ENCODE results near the gene SH3RF1.

The SH3RF1 gene

DNA sequence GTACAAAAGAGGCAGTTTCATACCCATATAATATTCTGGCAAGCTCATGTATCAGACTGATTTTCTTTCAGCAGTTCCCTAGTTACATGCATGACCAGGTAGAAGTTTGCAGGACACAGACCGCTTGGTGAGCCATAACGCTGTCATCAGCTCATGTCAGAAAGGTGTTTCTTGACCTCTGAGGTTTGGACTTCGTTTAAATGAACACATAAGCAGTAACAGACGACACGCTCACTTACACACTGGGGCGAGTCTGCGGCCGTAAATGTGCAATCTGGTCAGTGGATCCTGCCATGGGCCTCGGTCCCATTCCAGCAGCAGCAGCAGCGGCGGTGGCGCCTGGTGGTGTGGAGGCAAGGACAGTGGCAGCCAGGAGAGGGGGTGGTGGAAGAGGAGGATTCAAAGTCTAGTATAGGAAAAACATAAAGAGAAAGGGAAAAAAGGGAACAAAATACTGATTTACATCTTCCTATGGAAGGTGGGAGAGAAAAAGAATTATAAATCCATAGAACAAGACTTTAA lies 148.8 kb downstream of the SH3RF1 start:
- ATAC-seq (ENCODE audit: insufficient read depth, low read depth) (no peak), DNase-seq (no peak)
- no peaks in the 10 kb centered on the region for H4K20me1 ChIP-seq (ENCODE audit: insufficient read depth, low read length)
- no peak overlapping the region for H3K27ac ChIP-seq (ENCODE audit: low read length)
- no peak for TF ChIP-seq EZH2 (IDR thresholded peaks at IDR 0.05; ENCODE audit: borderline replicate concordance, low read depth, low read length, severe bottlenecking)
- TF ChIP-seq, protein P1, sequence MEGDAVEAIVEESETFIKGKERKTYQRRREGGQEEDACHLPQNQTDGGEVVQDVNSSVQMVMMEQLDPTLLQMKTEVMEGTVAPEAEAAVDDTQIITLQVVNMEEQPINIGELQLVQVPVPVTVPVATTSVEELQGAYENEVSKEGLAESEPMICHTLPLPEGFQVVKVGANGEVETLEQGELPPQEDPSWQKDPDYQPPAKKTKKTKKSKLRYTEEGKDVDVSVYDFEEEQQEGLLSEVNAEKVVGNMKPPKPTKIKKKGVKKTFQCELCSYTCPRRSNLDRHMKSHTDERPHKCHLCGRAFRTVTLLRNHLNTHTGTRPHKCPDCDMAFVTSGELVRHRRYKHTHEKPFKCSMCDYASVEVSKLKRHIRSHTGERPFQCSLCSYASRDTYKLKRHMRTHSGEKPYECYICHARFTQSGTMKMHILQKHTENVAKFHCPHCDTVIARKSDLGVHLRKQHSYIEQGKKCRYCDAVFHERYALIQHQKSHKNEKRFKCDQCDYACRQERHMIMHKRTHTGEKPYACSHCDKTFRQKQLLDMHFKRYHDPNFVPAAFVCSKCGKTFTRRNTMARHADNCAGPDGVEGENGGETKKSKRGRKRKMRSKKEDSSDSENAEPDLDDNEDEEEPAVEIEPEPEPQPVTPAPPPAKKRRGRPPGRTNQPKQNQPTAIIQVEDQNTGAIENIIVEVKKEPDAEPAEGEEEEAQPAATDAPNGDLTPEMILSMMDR (IDR thresholded peaks at IDR 0.05; ENCODE audit: borderline replicate concordance, extremely low read depth, low read length, poor library complexity, severe bottlenecking): no peak
- no peak overlapping the region for H3K4me2 ChIP-seq (ENCODE audit: insufficient read depth, low read length)
- no peaks in the 10 kb centered on the region for H3K79me2 ChIP-seq (ENCODE audit: insufficient read depth, low read length)
- no peaks in the 10 kb centered on the region for H3K4me1 ChIP-seq (ENCODE audit: insufficient read depth, low read length)
- no peaks in the 10 kb centered on the region for H3K9me3 ChIP-seq (ENCODE audit: insufficient read depth, low read length, severe bottlenecking)
- H3K27me3 ChIP-seq (ENCODE audit: insufficient read depth, low read length, poor library complexity): no peaks in the 10 kb centered on the region
- H3K4me3 ChIP-seq (ENCODE audit: low read depth in 1 of 2, low read length in 2 of 2): no peak overlapping the region
- no peak overlapping the region for H2AFZ ChIP-seq (ENCODE audit: low read depth, low read length)
- no peak overlapping the region for H3K9ac ChIP-seq (ENCODE audit: low read depth, low read length)
- H3K36me3 ChIP-seq (ENCODE audit: insufficient read depth, low read length): peaks cover 2% of the 10 kb centered on the region; the same call in 1 of the 2 replicates

DNA sequence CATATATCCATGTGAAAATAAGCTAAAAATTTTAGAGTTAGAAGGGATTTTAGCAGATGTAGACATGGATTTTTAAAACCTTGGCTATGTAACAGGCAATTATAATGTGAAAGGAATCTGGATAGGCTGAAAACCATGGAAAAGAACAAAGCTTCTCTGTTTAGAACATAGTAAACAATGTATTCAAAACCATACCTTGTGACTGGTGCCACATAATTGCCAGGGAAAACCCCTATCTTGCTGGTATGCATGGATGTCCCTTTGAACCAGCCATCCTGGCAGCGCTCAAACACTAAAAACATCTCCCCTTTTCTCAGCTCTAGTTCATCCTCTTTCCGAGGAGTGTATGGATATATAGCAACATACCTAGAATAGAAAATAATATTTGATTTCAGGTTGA lies 150.1 kb downstream of the SH3RF1 start:
- H3K4me1 ChIP-seq (ENCODE audit: insufficient read depth, low read length): no peaks in the 10 kb centered on the region
- ATAC-seq (ENCODE audit: insufficient read depth, low read depth): no peak

GRCh38 chr4:169119536-169119935 lies 151.2 kb downstream of the SH3RF1 start:
- no peaks in the 10 kb centered on the region for H3K4me1 ChIP-seq (ENCODE audit: insufficient read depth, low read length)
- no peak for ATAC-seq (ENCODE audit: insufficient read depth, low read depth)
- no peaks in the 10 kb centered on the region for H3K27me3 ChIP-seq (ENCODE audit: insufficient read depth, low read length, poor library complexity)
- no peak overlapping the region for H3K27ac ChIP-seq (ENCODE audit: low read length)
- DNase-seq: no peak
- H3K9ac ChIP-seq (ENCODE audit: low read depth, low read length): no peak overlapping the region
- H3K79me2 ChIP-seq (ENCODE audit: insufficient read depth, low read length): no peaks in the 10 kb centered on the region
- H3K9me3 ChIP-seq (ENCODE audit: insufficient read depth, low read length, severe bottlenecking): no peaks in the 10 kb centered on the region
- H3K36me3 ChIP-seq (ENCODE audit: insufficient read depth, low read length): peaks cover 4% of the 10 kb centered on the region; the same call in 1 of the 2 replicates
- no peak overlapping the region for H3K4me3 ChIP-seq (ENCODE audit: low read depth in 1 of 2, low read length in 2 of 2)
- no peak overlapping the region for H2AFZ ChIP-seq (ENCODE audit: low read depth, low read length)
- H3K4me2 ChIP-seq (ENCODE audit: insufficient read depth, low read length): no peak overlapping the region
- no peak for TF ChIP-seq EZH2 (IDR thresholded peaks at IDR 0.05; ENCODE audit: borderline replicate concordance, low read depth, low read length, severe bottlenecking)
- TF ChIP-seq, protein P1 (IDR thresholded peaks at IDR 0.05; ENCODE audit: borderline replicate concordance, extremely low read depth, low read length, poor library complexity, severe bottlenecking): no peak
- H4K20me1 ChIP-seq (ENCODE audit: insufficient read depth, low read length): no peaks in the 10 kb centered on the region

More for the DNA sequence above, 150.1 kb downstream of the SH3RF1 start:
- Histone ChIP-seq H3K4me2 (ENCODE audit: insufficient read depth, low read length) (no peak overlapping the region), H3K27ac (ENCODE audit: low read length) (no peak overlapping the region), H3K79me2 (ENCODE audit: insufficient read depth, low read length) (no peaks in the 10 kb centered on the region), H3K4me3 (ENCODE audit: low read depth in 1 of 2, low read length in 2 of 2) (no peak overlapping the region), H3K9me3 (ENCODE audit: insufficient read depth, low read length, severe bottlenecking) (no peaks in the 10 kb centered on the region), H3K27me3 (ENCODE audit: insufficient read depth, low read length, poor library complexity) (no peaks in the 10 kb centered on the region), H4K20me1 (ENCODE audit: insufficient read depth, low read length) (no peaks in the 10 kb centered on the region), H3K36me3 (ENCODE audit: insufficient read depth, low read length) (peaks cover 4% of the 10 kb centered on the region; the same call in 1 of the 2 replicates), H2AFZ (ENCODE audit: low read depth, low read length) (no peak overlapping the region), H3K9ac (ENCODE audit: low read depth, low read length) (no peak overlapping the region)
- no peak for TF ChIP-seq EZH2 (IDR thresholded peaks at IDR 0.05; ENCODE audit: borderline replicate concordance, low read depth, low read length, severe bottlenecking)
- TF ChIP-seq, protein P1 (IDR thresholded peaks at IDR 0.05; ENCODE audit: borderline replicate concordance, extremely low read depth, low read length, poor library complexity, severe bottlenecking): no peak
- no peak for DNase-seq

All from DND-41 (cell line).